ENCODE data around the gene AOC1. TPM values are rescaled to one million over a fixed set of nuclear protein-coding genes. Genes with fewer than 3 reads are reported as not detected.
"Not testable (repeated sequence)": the region's sequence is repeated elsewhere in the genome, so short reads cannot be mapped to it uniquely, and the experiment has no call there.

Gene AOC1
- total RNA-seq, 1 donor from 2014 or later, result not detected

GRCh38 chr7:150806863-150807262 lies 45.5 kb upstream of the AOC1 start:
- H3K36me3 Mint-ChIP-seq (ENCODE audit: unreplicated experiment), result peaks cover 13% of the 10 kb centered on the region
- H3K9me3 Mint-ChIP-seq (ENCODE audit: unreplicated experiment), result peaks cover 5% of the 10 kb centered on the region
- H3K4me3 Mint-ChIP-seq (ENCODE audit: unreplicated experiment), result no peak overlapping the region
- H3K4me1 Mint-ChIP-seq (ENCODE audit: low read depth, unreplicated experiment), result no peaks in the 10 kb centered on the region
- no peak overlapping the region for H3K27ac Mint-ChIP-seq (ENCODE audit: unreplicated experiment)
- H3K27me3 Mint-ChIP-seq (ENCODE audit: unreplicated experiment), result peaks cover 17% of the 10 kb centered on the region
- no peak for DNase-seq
- TF ChIP-seq CTCF (IDR thresholded peaks at IDR 0.05; ENCODE audit: partially characterized antibody, unreplicated experiment), result no peak

DNA sequence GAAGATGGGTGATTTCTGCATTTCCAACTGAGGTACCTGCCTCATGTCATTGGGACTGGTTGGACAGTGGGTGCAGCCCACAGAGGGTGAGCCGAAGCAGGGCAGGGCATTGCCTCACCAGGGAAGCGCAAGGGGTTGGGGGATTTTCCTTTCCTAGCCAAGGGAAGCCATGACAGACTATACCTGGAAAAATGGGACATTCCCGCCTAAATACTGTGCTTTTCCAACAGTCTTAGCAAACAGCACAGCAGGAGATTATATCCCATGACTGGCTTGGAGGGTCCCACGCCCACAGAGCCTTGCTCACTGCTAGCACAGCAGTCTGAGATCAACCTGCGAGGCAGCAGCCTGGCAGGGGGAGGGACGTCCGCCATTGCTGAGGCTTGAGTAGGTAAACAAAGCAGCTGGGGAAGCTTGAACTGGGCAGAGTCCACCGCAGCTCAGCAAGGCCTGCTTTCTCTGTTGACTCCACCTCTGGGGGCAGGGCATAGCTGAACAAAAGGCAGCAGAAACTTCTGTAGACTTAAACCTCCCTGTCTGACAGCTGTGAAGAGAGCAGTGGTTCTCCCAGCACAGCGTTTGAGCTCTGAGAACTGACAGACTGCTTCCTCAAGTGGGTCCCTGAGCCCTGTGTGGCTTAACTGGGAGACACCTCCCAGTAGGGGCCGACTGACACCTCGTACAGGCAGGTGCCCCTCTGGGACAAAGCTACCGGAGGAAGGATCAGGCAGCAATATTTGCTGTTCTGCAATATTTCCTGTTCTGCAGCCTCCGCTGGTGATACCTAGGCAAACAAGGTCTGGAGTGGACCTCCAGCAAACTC lies 44.5 kb upstream of the AOC1 start:
- not testable (repeated sequence) for H3K4me1 Mint-ChIP-seq (ENCODE audit: low read depth, unreplicated experiment); H3K9me3 Mint-ChIP-seq (ENCODE audit: unreplicated experiment); H3K27ac Mint-ChIP-seq (ENCODE audit: unreplicated experiment); DNase-seq; H3K4me3 Mint-ChIP-seq (ENCODE audit: unreplicated experiment)
- peaks cover 13% of the 10 kb centered on the region for H3K36me3 Mint-ChIP-seq (ENCODE audit: unreplicated experiment)
- H3K27me3 Mint-ChIP-seq (ENCODE audit: unreplicated experiment), result peaks cover 12% of the 10 kb centered on the region

GRCh38 chr7:150814328-150815001 lies 37.9 kb upstream of the AOC1 start:
- no peak overlapping the region for H3K27ac Mint-ChIP-seq (ENCODE audit: unreplicated experiment)
- peaks cover 10% of the 10 kb centered on the region for H3K9me3 Mint-ChIP-seq (ENCODE audit: unreplicated experiment)
- H3K4me1 Mint-ChIP-seq (ENCODE audit: low read depth, unreplicated experiment), result no peaks in the 10 kb centered on the region
- DNase-seq, result no peak
- peaks cover 7% of the 10 kb centered on the region for H3K36me3 Mint-ChIP-seq (ENCODE audit: unreplicated experiment)
- TF ChIP-seq CTCF (IDR thresholded peaks at IDR 0.05; ENCODE audit: partially characterized antibody, unreplicated experiment), result no peak
- H3K4me3 Mint-ChIP-seq (ENCODE audit: unreplicated experiment), result no peak overlapping the region
- H3K27me3 Mint-ChIP-seq (ENCODE audit: unreplicated experiment), result peaks cover 5% of the 10 kb centered on the region

DNA sequence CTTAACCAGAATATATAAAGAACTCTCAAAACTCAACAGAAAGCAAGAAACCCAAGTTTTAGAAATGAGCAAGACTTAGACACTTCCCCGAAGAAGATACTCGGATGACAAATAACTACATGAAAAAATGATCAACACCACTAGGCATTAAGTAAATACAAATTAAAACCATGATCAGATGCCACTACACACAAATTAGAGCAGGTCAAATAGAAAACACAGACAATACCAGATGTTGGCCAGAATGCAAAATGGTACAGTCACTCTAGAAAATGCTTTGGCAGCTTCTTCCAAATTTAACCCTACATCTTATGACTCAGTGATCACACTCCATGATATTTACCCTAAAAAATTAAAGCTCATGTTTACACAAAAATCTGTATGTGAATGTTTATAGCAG lies 33.3 kb upstream of the AOC1 start:
- peaks cover 2% of the 10 kb centered on the region for H3K27me3 Mint-ChIP-seq (ENCODE audit: unreplicated experiment)
- DNase-seq, result no peak
- no peak overlapping the region for H3K27ac Mint-ChIP-seq (ENCODE audit: unreplicated experiment)

GRCh38 chr7:150820148-150820547 lies 32.2 kb upstream of the AOC1 start:
- no peak for TF ChIP-seq CTCF (IDR thresholded peaks at IDR 0.05; ENCODE audit: partially characterized antibody, unreplicated experiment)
- Mint-ChIP-seq H3K9me3 (ENCODE audit: unreplicated experiment) (peaks cover 3% of the 10 kb centered on the region), H3K4me3 (ENCODE audit: unreplicated experiment) (no peak overlapping the region), H3K36me3 (ENCODE audit: unreplicated experiment) (peaks cover 4% of the 10 kb centered on the region), H3K4me1 (ENCODE audit: low read depth, unreplicated experiment) (no peaks in the 10 kb centered on the region), H3K27ac (ENCODE audit: unreplicated experiment) (no peak overlapping the region), H3K27me3 (ENCODE audit: unreplicated experiment) (peaks cover 2% of the 10 kb centered on the region)
- DNase-seq, result no peak

More for the DNA sequence above, 33.3 kb upstream of the AOC1 start:
- no peak overlapping the region for H3K4me3 Mint-ChIP-seq (ENCODE audit: unreplicated experiment)
- peaks cover 5% of the 10 kb centered on the region for H3K9me3 Mint-ChIP-seq (ENCODE audit: unreplicated experiment)
- TF ChIP-seq CTCF (IDR thresholded peaks at IDR 0.05; ENCODE audit: partially characterized antibody, unreplicated experiment), result no peak
- peaks cover 4% of the 10 kb centered on the region for H3K36me3 Mint-ChIP-seq (ENCODE audit: unreplicated experiment)
- no peaks in the 10 kb centered on the region for H3K4me1 Mint-ChIP-seq (ENCODE audit: low read depth, unreplicated experiment)

All from glutamatergic neuron (in vitro differentiated cells).